PFSK-1 (cell line): ENCODE data around the gene SNRPF.

ENCODE experiments used
- FOXP2 ChIP-seq: optimal IDR thresholded peaks from 2 replicates; pipeline ENCODE3; 2011; ENCODE audit warnings: borderline replicate concordance, control low read depth, inconsistent platforms; ENCODE audit not compliant: insufficient read depth; ENCODE audit errors: extremely low read length, extremely low read depth
- POLR2AphosphoS5 ChIP-seq: IDR thresholded peaks from 2 replicates; pipeline ENCODE4 v1.6.1; 2012; ENCODE audit warnings: low read depth, mild to moderate bottlenecking, control low read depth, low read length, moderate library complexity
- REST ChIP-seq, 2 experiments: IDR thresholded peaks; 2 replicates each; pipeline versions ENCODE4 v1.6.1 to v1.8.0; 2011 to 2012; ENCODE audit warnings: low read depth in 2 of 2, low read length in 2 of 2, control low read depth in 1 of 2, inconsistent platforms in 1 of 2, mild to moderate bottlenecking in 1 of 2, moderate library complexity in 1 of 2; ENCODE audit not compliant: insufficient read depth in 1 of 2
- SIN3A ChIP-seq: IDR thresholded peaks from 2 replicates; pipeline ENCODE4 v1.6.1; 2012; ENCODE audit warnings: mild to moderate bottlenecking, low read length, moderate library complexity, borderline replicate concordance; ENCODE audit not compliant: insufficient read depth
- TAF1 ChIP-seq: IDR thresholded peaks from 2 replicates; pipeline ENCODE4 v1.6.1; 2012; ENCODE audit warnings: low read length, control low read depth, borderline replicate concordance; ENCODE audit not compliant: insufficient read depth

Gene SNRPF

GRCh38 chr12:95908573-95908972, 49.8 kb downstream of the SNRPF start:
- TF ChIP-seq FOXP2, result no peak
- no peak for TF ChIP-seq POLR2AphosphoS5
- no peak for TF ChIP-seq SIN3A

- TF ChIP-seq FOXP2 (no peak), SIN3A (no peak), POLR2AphosphoS5 (no peak), REST (IDR thresholded peaks at IDR 0.05; ENCODE audit: insufficient read depth in 1 of 2, low read depth in 2 of 2, low read length in 2 of 2) (no peak), TAF1 (no peak)
These were observed 51.1 kb downstream of the SNRPF start for GRCh38 chr12:95909871-95910270.
